ENCODE measurements around the gene GPR142.

The GPR142 gene

DNA sequence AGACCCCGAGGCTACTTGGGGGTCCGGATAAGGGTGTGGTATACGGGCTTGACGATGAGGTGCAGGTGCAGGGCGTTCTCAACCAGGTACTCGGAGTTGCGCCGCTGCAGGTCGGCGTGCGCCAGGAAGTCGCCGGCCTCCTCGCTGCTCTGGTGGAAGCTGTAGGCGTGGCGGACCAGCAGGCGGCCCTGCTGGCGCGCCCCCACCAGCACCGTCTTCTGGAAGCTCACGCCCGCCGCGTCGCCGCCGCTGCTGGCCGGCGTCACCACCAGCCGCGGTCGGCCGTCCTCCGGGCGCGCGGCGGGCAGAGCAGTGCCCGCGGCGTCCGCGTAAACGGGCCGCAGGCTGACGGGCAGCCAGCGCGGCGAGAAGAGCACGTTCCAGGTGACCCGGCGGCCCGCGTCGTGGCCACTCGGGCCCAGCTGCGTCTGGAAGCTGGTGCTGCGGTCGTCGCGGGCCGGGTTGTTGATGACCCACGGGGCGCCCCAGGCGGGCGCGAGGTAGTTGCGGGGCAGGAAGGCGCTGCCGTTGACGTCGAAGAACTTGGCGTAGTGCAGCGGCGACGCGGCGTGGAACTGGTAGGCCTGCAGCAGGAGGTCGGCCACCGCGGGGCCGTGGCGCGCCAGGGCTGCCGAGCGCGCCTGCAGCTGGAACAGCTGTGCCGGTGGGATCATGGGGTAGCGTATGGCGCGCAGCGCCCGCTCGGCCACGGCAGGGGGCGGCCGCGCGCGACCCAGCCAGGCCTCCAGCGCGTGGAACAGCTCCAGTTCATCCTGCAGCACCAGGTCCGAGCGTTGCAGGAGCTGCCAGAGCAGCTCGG is 10.4 kb upstream of the GPR142 start:
- TF ChIP-seq, protein P1, sequence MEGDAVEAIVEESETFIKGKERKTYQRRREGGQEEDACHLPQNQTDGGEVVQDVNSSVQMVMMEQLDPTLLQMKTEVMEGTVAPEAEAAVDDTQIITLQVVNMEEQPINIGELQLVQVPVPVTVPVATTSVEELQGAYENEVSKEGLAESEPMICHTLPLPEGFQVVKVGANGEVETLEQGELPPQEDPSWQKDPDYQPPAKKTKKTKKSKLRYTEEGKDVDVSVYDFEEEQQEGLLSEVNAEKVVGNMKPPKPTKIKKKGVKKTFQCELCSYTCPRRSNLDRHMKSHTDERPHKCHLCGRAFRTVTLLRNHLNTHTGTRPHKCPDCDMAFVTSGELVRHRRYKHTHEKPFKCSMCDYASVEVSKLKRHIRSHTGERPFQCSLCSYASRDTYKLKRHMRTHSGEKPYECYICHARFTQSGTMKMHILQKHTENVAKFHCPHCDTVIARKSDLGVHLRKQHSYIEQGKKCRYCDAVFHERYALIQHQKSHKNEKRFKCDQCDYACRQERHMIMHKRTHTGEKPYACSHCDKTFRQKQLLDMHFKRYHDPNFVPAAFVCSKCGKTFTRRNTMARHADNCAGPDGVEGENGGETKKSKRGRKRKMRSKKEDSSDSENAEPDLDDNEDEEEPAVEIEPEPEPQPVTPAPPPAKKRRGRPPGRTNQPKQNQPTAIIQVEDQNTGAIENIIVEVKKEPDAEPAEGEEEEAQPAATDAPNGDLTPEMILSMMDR (IDR thresholded peaks at IDR 0.05; ENCODE audit: low read depth, low read length), result no peak
- no peak for DNase-seq (ENCODE audit: low read depth, low spot score)
- in situ Hi-C loops (cut with HindIII; ENCODE audit: low sequenced_read_pairs), result no loop called here
- H3K4me3 ChIP-seq (ENCODE audit: low read depth, low read length), result no peak overlapping the region

DNA sequence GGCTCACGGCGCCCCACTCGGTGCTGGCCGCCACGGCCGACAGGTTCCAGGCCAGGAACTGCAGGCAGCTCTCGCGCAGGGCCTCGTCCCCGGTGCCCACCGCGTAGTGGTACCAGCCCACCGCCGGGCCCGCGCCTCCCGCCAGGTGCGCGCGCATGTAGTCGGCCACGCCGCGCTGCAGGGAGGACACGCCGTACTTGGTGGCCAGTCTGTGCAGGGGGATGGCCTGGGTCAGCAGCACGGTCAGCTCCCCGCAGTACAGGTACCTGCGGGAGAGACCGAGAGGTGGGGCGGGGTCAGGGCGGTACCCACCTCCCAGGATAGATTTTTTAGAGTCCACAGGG is 9.9 kb upstream of the GPR142 start:
- H3K4me3 ChIP-seq (ENCODE audit: low read depth, low read length), result no peak overlapping the region
- in situ Hi-C loops (cut with HindIII; ENCODE audit: low sequenced_read_pairs), result no loop called here
- DNase-seq (ENCODE audit: low read depth, low spot score), result no peak
- TF ChIP-seq, protein P1 (IDR thresholded peaks at IDR 0.05; ENCODE audit: low read depth, low read length), result no peak

DNA sequence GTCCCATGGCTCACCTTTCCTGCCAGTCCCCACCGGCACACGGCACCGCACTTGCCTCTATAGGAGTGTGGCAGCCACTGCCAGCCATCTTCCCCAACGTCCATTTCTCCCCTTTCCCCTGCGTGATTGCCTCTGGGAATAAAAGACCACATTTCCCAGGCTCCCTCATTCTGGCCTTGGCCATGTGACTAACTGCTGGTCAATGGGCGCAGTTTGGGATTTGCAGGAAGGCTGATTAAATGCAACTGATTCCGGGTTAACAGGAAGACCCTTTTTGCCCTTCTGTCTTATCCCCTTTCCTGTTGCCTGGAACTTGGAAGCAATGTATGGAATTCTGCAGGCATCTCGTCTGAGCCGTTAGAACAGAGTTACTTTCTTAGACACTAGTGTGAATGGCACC is 8.6 kb upstream of the GPR142 start:
- DNase-seq (ENCODE audit: low read depth, low spot score), result no peak
- TF ChIP-seq, protein P1 (IDR thresholded peaks at IDR 0.05; ENCODE audit: low read depth, low read length), result no peak

DNA sequence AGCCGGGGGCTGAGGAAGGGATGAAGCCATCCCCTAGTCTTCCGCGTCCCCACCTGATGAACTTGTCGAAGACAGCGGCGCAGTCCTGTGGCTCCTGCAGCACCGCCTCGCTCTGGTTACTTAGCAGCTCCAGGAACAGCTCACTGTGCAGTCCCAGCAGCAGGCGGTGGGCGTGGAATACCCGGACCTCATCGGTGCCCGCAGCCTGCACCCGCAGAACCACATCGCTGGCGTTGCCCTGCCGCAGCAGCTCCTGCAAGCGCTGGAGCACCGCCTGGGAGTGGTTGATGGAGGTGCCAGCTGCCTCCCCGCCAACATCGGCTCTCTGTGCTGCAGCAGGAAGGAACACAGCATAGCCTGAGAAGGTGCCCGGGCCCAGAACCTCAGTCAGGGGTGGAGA is 7.4 kb upstream of the GPR142 start:
- H3K4me3 ChIP-seq (ENCODE audit: low read depth, low read length), result no peak overlapping the region
- in situ Hi-C loops (cut with HindIII; ENCODE audit: low sequenced_read_pairs), result no loop called here
- DNase-seq (ENCODE audit: low read depth, low spot score), result no peak
- TF ChIP-seq, protein P1 (IDR thresholded peaks at IDR 0.05; ENCODE audit: low read depth, low read length), result no peak

More for the DNA sequence above, 8.6 kb upstream of the GPR142 start:
- no peak overlapping the region for H3K4me3 ChIP-seq (ENCODE audit: low read depth, low read length)
- in situ Hi-C loops (cut with HindIII; ENCODE audit: low sequenced_read_pairs), result no loop called here

DNA sequence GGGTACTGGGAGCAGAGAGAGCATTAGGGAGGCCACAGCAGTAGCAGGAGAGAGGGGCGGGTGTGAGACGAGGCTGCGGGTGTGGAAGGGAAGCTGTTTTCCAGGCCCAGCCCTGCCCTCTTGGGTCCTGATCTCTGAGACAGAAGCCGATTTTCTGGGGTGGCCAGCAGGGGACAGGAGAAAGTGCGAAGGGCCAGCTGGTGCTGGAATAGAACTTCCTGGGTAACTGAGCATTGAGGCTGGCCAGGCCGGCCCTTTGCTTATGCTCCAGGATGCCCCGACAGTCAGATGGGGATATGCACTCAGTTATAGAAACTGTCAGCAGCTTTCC is 6.4 kb upstream of the GPR142 start:
- DNase-seq (ENCODE audit: low read depth, low spot score), result no peak
- H3K4me3 ChIP-seq (ENCODE audit: low read depth, low read length), result no peak overlapping the region
- in situ Hi-C loops (cut with HindIII; ENCODE audit: low sequenced_read_pairs), result no loop called here
- TF ChIP-seq, protein P1 (IDR thresholded peaks at IDR 0.05; ENCODE audit: low read depth, low read length), result no peak

DNA sequence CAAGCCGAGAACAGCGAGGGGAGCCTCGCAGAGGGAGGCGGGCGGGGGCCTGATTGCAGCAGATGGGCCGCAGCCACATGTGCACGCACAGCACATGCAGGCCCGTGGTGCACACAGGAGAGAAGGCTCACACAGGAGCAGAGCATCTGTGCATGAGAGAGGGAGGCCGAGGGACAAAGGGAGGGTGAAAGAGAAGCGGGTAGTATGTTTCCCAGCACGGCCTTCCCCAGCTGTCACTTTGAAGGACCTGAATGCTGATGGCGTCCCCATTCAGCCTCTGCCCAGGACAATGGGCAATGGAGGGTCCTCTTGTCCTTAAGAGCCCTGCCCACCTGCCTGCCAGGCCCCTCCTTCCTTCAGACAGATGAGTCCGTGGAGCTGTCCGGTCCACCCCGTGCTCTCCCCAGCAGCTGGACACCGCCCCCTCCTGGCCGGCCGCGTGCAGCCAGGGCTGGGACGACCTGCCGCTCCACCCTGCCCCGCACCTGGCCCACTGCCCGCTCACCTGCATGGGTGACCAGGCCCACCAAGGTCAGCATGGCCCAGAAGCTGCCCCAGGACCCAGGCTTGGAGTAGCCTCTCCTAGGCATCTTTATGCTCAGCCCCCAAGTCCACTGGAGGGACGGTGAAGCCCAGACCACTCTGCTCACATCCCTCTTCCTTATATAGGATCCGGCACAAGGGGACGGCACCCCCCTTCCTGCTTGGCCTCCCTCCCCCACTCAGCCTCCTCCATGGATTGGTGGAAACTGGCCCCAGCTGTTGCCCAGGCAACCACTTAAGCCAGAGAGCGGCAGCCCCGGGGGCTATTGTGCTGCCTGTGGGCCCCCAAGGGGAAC is 5.9 kb upstream of the GPR142 start, which contains the start of gene BTBD17:
BTBD17 (minus strand) TSS at position 639 of the 839 bp plus-strand sequence; CDS start at position 590, 49 bp downstream.
- TF ChIP-seq, protein P1 (IDR thresholded peaks at IDR 0.05; ENCODE audit: low read depth, low read length), result peak; percentile 54
- DNase-seq (ENCODE audit: low read depth, low spot score), result peak; percentile 1

More for the DNA sequence above, 5.9 kb upstream of the GPR142 start, which contains the start of gene BTBD17:
- in situ Hi-C loops (cut with HindIII; ENCODE audit: low sequenced_read_pairs), result no loop called here
- no peak within 1 kb of the TSS for H3K4me3 ChIP-seq (ENCODE audit: low read depth, low read length)

Data from astrocyte of the spinal cord (primary cell).